Glomerular visceral epithelial cell (primary cell): ENCODE data around the gene OVAAL.

Source experiments
- DNase-seq: peaks from one replicate; pipeline ENCODE4 v3.0.0-alpha.2; 2016; ENCODE audit errors: extremely low spot score

Gene OVAAL

DNA sequence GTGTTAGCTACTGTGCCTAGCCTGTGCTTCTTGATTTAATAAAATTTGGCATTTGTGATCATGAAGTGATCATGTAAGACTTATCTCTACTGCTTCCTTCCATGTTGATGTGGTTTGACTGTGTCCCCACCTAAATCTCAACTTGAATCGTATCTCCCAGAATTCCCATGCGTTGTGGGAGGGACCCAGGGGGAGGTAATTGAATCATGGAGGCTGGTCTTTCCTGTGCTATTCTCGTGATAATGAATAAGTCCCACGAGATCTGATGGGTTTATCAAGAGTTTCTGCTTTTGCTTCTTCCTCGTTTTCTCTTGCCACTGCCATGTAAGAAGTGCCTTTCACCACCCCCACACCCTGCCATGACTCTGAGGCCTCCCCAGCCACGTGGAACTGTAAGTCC is at the start of gene OVAAL:
TSS of gene OVAAL (plus strand) at position 301 of the 400 bp plus-strand sequence.
- DNase-seq, result no peak

DNA sequence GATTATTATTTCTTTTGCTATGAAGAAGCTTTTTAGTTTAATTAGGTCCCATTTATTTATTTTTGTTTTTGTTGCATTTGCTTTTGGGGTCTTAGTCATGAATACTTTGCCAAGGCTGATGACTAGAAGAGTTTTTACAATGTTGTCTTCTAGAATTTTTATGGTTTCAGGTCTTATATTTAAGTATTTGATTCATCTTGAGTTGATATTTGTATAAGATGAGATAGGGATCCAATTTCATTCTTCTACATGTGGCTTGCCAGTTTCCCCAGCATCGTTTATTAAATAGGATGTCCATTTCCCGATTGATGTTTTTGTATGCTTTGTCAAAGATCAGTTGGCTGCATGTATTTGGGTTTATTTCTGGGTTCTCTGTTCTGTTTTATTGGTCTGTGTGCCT is 47.9 kb upstream of the OVAAL start:
- DNase-seq, result no peak

DNA sequence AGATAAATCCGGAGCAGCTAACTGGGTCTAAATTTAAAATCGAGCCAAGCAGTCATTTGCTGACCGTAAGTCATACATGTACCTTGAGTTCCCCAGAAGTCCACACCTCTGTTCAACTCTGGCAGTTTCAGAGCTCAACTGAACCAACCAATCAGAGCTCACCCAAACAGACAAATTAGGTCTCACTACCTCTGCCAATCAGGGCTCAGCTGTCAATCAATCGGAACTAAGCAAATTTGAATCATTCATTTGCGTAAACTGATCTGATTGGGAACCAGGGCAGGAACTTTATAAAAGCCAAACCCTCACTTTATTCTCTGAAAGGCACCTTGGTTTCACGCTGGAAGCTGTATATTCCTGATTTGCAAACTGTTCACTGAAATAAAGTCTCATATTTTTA is 45.2 kb upstream of the OVAAL start:
- no peak for DNase-seq

DNA sequence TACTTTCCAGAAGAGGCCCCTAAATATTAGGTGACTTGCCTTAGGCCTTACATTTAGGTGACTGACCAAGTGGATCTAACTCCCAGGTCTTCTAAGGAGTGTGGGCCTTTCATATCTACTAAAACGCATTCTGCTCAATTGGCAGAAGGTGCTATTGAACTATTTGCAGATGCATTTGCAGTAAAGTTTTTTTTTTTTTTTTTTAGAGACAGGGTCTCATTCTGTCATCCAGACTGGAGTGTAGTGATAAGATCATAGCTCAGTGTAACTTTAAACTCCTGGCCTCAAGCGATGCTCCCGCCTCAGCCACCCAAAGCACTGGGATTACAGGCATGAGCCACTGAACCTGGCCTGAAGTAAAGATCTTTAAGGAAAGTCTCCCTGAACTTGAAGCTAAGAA is 43.4 kb upstream of the OVAAL start:
- no peak for DNase-seq

DNA sequence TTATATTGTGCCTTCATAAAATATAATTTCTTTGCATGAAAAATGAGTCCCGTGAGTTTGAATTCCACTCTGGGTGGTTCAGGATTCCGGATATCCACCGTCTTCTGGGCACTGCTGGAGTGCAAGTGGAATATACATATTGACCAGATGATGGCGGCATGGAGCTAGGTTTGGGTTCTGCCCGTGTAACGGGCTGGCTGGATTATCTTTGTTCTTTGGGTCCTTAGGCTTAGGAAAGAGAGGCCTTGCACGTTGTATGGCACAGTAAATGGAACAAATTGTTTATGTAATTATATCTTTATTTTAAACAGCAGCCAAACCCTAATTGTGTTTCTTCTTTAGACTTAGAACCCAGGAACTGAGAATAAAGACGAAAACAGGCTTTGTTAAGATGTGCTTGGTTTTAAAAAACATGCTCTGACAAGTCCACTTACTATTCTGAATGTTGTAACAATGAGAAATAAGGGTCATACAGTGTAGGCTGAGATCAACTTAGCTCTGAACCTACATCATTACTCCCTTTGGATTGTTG is 42.8 kb upstream of the OVAAL start:
- peak; percentile 85 for DNase-seq

DNA sequence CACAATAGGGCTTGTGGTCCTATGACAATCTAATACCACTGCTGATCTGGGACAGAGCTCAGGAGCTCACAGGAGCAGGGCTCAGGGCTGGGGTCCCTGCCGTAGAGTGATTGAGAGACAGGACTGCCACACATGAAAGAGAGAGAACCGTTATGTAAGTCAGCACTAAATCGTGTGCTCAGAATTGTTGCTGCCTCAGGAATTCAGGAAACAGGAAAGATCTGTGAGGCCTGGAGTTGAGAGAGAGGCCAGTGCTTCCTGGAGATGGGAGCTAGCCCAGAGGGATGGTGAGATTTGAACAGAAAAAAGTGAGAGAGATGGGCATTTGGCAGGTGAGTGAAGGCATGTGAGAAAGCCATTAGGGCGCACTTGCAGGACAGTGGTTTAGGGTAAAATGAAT is 38.9 kb upstream of the OVAAL start:
- no peak for DNase-seq

GRCh38 chr1:180521474-180522212 is 37.1 kb upstream of the OVAAL start:
- no peak for DNase-seq

GRCh38 chr1:180522213-180522515 is 36.6 kb upstream of the OVAAL start:
- DNase-seq, result no peak

DNA sequence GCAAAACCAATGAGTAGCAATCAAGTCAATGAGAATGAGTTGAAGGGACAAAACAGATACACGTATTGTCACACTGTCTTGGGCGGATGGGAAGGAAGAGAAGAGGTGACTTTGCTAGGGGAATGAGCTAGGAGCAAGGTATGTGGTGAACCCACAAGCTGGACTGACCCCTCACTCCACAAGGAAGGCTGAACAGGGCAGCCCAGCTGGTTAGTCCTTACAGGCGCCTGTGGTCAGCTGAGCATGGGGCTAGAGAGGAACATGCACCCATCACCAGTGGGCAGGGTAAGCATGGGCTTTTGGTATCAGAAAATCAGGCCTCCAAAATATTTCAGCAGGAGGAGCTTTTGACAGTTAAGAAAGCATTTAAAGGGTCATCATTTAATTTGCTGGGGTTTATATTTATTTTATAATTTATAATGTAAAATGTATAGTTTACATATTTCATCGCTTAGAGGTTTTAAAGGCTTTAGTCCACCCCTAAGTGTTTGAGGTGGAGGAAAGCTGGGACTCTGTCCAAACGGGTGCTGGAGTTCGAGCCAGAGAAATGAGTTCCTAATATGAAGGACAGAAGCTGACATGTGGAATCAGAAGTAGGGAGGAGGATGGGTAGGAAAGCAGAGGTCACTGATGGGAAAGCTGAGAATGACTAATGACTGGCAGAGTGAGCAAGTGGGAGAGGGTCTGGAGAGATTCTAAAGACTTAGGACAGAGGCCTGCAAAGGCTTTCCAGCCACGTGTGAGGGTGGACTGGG is 34.4 kb upstream of the OVAAL start:
- DNase-seq, result no peak

GRCh38 chr1:180524915-180525714 is 33.6 kb upstream of the OVAAL start:
- DNase-seq, result no peak

DNA sequence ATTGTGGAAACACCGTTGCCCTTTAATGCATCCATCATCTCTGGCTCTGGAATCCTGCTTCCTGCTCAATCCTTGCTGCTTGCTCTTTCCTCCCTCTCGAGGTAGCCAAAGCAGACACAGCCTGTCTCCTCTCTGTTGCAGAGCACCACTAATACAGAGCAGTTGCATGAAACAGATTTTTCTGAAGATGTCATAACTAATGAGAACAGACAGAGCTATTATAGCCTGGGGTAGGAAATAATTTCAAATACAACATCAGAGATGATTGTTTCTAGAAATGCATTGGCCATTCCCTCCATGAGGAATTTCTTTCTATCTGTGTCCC is 33.1 kb upstream of the OVAAL start:
- DNase-seq, result no peak

- DNase-seq, result peak; percentile 34
Observed at GRCh38 chr1:180527101-180527669, 31.6 kb upstream of the OVAAL start.

- DNase-seq, result no peak
Observed at GRCh38 chr1:180528868-180529470, 29.8 kb upstream of the OVAAL start.

GRCh38 chr1:180530501-180530900 is 28.3 kb upstream of the OVAAL start:
- DNase-seq, result peak; percentile 89

DNA sequence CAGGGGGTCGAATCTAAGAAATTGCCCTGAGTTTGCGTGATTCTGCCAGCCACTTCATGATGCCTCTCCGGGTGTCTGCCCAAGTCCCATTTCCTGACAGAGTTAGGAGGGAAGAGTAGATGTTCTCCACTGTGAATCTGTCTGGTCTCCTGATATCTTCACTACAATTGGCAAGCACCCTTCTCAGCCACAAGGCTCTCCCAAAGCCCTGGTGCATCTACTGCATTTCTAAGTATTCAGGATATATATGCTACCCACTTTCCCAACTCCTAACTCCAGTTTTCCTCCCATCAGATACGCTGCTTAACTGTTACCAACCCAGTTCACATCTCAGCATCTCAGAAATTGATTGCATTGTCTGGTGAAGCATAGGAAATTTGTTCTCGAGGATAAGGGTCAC is 25.9 kb upstream of the OVAAL start:
- DNase-seq, result no peak

DNA sequence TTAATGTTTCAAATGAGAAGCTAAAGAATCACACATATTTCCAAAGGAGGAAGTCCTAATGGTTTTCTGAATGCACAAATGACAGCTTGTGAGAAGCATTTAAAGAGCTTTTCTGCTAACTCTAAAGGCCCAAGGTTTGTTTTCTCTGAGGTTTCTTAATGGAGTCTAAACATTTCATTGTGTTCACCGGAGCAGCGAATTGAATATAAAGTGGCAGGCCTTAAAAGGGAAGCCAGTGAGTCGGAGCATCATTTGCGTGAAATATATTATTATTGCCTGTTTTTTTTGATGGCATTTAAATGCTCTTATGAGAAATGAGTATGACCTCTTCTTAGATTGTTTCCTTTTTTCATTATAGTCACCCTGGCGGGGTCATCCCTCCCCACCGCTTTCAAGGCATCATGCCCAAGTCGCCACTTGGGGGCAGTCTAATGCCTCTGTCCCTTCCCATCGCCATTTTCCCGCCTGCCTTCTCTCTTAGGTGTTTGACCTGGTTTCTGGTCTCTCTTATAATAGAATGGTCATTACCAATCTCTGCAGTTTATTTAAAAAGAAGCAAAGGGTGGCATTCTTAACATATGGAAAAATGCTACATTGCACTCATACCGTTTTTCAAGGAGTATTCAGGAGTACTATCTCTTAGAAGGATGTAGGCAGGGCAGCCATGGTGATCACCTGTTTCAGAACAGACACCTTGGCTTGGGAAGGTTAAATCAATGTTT is 25.3 kb upstream of the OVAAL start:
- peak; percentile 64 for DNase-seq

GRCh38 chr1:180534214-180534613 is 24.6 kb upstream of the OVAAL start:
- DNase-seq, result no peak

- no peak for DNase-seq
Observed at GRCh38 chr1:180535418-180535999, 23.3 kb upstream of the OVAAL start.

- DNase-seq, result no peak
Observed at GRCh38 chr1:180536821-180537372, 21.9 kb upstream of the OVAAL start.

DNA sequence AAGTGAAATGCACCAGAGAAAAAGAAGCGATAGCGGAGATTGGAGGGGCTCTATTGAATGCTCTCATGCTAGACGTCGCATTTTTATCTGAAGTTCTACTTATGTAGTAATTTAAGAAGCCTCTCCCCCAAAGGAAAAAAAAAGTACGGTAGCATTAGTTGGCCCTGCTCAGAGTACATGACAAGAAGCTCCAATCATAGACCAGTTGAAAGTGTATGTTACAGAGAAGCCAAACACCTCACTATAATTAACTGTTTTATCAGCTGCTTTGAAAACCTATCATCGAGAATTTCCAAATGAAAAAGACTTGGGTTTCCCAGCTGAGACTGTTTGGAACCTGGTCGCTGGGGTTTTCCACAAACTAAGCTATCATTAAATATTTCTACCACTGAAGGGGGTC is 19.6 kb upstream of the OVAAL start:
- DNase-seq, result no peak
